GM18868 (cell line): ENCODE measurements around the gene CTNNA3.

Source experiments
- ATAC-seq: cut with Tn5 transposase; IDR thresholded peaks from one replicate; pipeline ENCODE4 v1.9.1; 2021; ENCODE audit warnings: mild to moderate bottlenecking, moderate library complexity; ENCODE audit not compliant: unreplicated experiment

Gene CTNNA3

DNA sequence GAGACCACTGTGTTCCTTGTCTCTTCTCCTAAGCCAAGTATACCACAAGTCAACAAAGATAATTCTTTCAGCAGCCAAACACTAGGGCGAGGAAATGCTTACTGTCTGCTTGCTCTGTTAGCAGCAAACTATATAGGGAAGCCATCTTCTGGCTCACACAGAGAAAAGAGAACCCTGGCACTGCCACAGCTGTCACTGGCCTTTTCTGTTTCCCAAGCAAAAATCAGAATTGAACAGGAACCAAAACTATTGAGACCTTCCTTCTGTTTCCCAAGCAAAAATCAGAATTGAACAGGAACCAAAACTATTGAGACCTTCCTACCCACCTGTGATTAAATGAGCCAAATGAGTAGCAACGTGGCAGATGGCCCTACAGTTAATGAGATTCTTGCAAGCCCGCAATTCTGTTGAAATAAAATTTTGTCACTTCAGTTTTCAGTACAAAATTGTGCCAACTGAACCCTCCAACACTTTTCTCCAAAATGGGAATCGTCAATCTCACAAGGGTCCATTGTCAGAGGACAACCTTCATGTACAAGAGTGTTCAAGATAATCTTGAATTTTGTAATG, 715.7 kb downstream of the CTNNA3 start:
- no peak for ATAC-seq

DNA sequence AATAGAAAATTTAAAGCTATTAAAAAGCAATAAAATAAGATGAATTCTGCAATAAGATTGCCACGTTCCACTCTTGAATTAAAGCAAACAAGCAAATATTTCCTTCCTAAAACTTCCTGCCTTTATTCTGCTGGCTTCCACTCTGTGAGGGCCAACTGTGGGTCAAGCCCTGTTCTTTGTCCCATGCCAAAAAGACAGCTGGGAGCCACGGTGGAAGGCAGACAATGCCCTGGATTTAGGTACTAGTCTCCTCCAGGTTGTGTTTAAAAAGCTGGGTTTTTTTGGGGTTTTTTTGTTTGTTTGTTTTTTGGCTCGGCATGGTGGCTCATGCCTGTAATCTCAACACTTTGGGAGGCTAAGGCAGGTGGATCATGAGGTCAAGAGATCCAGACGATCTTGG, 731.0 kb downstream of the CTNNA3 start:
- no peak for ATAC-seq

DNA sequence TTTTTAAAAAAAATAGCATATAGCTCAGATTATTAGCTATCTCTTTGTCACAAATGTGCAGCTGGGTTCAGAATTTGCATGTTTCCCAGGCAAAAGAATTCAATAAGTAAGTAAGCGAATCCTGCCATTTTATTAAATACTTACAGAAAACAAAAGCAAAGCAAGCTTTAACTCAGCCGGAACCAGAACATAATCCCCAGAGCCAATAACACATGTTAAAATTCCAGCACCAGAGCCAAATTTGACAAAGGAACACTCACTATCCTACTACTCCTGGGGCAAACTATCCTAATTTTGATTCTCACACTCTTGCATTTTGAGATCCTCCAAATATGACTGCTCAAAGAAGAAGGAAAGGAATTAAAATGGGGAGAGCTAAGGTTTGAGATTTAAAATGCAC, 737.5 kb downstream of the CTNNA3 start:
- no peak for ATAC-seq

DNA sequence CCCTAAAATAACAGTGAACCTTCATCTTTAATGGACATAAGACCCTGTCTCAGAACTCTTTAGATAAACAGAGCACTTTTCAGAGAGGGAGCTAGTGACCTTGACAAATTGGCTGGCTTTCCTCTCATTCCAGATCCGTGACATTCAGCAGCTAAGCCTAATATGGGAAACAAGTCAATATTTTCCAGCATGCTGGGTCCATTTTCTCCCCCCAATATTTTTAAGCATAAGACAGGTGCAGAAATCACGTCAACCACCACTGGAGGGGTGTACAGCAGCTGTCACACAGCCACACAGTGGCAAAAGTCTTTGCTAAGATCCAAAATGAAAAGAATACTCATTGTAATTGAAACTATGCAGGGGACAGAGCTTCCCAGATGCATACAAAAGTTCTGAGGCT, 744.1 kb downstream of the CTNNA3 start:
- no peak for ATAC-seq

DNA sequence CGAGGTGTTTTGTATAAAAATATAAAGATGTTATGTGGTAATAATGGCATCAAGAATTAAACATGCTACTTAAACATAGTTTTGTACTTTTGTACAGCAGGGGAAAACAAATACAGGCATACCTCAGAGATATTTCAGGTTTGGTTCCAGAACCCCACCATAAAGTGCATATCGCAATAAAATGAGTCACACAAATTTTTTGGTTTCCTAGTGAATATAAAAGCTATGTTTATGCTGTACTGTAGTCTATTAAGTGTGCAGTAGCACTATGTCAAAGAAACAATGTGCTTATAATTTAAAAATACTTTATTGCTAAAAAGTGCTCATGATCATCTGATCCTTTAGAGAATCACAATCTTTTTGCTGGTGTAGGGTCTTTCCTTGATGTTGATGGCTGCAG, 752.4 kb downstream of the CTNNA3 start:
- no peak for ATAC-seq

DNA sequence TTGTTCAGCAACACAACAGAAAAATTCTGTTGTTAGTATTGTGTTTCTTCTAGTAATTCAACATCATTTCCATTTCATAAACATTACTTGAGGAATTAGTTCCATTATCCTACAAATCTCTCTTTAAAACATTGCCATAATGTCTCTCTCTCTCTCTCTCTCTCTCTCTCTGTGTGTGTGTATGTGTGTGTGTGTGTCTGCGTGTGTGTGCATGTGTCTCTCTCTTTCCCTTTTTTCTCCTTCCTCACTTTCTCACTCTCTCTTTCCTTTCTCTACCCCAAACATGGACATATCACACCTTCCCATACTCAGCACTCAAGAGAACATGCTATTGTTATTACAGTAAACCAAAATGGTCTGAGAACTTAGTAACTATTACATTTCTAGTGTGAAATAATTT, 753.6 kb downstream of the CTNNA3 start:
- ATAC-seq = no peak

DNA sequence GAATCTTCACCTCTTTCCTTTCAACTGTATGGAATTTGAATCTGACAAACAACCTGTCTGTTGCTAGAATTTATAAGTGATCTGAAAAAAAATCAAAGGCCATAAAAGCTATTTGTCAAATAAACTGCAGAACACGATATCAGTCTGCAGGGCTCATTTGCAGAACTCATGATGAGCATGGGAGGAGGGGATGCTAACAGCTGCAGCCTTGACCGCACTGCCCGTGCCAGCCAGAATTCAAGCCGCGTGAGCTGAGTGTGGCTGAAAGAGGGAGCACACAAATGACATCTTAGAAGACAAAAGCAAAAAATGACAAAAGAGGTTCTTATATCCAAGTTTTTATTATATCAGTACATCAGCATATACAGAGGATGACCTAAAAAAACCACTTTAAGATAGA, 754.5 kb downstream of the CTNNA3 start:
- no peak for ATAC-seq

DNA sequence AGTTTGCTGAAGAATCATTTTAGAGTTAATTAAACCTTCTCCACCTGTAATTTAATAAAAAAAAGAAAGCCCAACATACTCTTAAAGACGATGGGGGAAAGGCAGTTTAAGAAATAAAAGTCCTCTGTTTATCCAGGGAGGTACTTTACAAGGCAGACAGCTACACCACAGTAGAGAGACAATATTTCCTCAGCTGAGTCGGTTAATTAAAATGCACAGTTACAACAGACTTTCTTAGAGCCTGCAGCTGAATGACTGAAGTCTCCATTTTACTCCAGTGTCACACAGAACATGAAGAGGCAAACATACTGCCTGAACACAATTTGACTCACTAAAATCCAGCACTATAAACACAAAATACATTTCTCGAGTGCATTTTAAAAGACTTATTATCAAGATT, 755.0 kb downstream of the CTNNA3 start:
- no peak for ATAC-seq

DNA sequence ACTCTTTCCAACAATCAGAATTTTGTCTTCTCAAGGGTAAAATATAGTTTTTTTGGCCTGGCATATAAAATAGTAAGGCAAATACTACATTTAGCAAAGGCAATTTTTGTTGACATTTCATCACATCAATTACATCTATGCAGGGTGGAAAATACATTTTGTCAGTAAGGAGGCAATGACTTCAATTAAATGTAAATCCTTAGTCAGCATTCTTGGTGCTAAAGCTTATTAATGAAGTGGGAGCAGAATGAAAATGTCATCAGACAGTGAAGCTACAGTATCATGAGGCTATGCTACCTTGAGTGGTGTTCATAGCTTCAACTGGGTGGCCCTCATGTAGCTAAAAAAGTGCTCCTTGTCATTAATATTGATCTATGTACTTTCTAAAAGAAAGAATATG, 761.3 kb downstream of the CTNNA3 start:
- ATAC-seq = no peak

DNA sequence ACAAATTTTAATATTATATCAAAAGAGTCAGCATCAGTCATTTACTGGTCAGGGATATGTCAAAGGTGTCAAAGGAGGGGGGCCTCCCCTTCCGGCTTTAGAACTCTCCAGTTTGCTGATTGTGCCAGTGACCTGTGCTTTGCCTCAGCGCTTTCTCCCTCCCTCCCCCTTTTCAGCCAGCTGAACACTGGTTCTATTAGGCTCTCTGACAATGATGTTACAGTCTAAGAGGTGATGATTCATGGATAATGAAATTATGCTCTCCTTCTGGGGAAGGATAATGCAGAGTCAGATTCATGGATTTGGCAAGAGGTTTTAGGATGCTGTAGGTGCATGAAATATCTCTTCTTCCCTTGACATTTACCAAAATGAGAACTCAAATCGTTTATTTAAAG, 764.0 kb downstream of the CTNNA3 start:
- no peak for ATAC-seq

DNA sequence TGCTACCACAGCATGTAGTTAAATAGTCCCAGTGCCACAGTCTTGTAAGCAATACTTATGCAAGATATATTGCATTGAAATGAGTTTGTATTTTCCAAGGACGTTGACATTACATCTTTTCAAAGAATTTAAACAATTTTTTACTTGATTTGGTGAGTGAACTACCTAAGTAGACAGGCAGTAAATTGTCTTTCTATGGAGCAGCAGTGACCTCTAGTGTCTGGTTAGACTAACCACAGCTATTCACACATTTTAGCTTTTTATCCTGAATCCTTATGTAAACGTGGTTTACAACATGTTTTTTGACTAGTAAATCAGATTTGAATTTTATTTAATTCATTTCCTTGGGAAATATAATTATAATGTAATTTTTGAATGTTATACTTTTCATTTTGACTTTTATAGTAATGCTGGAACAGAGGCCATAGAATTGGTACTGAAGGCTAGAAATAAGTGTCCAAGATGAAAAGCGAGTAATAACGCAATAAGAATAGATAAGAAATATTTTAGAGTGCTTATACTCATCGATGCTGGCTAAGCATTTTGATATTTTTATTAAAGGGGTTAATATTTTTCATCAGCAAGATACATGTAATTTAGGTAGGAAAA, 764.6 kb downstream of the CTNNA3 start:
- peak; percentile 87 for ATAC-seq

DNA sequence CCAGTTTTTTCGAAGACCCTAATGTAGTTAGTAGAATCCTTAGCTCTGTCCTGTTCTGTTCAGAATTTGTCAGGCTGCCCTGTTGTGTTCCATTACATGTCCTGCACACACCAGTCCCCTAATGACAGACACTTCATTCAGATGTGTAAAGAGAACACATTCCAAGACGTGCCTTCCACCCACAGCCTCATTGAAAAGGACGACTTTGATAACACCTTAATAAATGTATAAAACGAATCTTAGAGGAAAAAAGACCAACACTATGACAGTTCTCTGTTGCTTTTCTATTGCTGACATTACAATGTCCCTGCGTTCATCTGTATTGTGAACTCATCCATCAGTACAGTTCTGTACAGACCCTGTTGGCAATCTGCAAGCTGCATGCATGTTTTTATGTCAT, 766.6 kb downstream of the CTNNA3 start:
- no peak for ATAC-seq

DNA sequence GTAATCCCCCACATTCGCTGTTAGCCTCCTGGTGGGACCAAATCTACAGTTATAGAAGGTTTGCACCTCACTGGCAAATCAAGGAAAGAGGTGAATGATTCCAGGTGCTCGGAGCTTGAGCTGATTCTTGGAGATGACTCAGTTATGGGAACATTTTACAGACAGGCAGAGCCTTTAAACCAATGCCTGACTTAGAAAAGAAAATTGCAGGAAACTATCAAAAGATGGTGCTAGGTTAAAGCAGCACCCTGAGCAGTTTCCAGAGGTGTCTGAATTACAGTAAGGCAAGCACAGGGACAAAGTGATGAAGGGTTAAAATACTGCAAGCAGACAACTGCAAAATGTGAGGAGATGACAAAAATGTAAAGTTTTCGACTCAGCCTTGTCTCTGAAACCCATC, 767.2 kb downstream of the CTNNA3 start:
- no peak for ATAC-seq

DNA sequence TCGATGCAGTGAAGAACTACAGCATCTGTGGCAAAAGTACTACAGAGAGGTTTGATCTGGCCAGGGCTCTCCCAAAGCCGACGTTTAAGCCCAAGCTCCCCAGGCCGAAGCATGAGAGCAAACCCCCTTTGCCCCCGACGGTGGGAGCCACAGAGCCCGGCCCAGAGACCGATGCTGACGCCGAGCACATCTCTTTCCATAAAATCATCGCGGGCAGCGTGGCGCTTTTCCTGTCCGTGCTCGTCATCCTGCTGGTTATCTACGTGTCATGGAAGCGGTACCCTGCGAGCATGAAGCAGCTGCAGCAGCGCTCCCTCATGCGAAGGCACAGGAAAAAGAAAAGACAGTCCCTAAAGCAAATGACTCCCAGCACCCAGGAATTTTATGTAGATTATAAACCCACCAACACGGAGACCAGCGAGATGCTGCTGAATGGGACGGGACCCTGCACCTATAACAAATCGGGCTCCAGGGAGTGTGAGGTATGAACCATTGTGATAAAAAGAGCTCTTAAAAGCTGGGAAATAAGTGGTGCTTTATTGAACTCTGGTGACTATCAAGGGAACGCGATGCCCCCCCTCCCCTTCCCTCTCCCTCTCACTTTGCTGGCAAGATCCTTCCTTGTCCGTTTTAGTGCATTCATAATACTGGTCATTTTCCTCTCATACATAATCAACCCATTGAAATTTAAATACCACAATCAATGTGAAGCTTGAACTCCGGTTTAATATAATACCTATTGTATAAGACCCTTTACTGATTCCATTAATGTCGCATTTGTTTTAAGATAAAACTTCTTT, 767.8 kb downstream of the CTNNA3 start:
- no peak for ATAC-seq

DNA sequence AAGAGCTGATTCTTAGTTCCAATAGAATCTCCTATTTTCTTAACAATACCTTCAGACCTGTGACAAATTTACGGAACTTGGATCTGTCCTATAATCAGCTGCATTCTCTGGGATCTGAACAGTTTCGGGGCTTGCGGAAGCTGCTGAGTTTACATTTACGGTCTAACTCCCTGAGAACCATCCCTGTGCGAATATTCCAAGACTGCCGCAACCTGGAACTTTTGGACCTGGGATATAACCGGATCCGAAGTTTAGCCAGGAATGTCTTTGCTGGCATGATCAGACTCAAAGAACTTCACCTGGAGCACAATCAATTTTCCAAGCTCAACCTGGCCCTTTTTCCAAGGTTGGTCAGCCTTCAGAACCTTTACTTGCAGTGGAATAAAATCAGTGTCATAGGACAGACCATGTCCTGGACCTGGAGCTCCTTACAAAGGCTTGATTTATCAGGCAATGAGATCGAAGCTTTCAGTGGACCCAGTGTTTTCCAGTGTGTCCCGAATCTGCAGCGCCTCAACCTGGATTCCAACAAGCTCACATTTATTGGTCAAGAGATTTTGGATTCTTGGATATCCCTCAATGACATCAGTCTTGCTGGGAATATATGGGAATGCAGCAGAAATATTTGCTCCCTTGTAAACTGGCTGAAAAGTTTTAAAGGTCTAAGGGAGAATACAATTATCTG, 768.6 kb downstream of the CTNNA3 start:
- ATAC-seq = no peak

DNA sequence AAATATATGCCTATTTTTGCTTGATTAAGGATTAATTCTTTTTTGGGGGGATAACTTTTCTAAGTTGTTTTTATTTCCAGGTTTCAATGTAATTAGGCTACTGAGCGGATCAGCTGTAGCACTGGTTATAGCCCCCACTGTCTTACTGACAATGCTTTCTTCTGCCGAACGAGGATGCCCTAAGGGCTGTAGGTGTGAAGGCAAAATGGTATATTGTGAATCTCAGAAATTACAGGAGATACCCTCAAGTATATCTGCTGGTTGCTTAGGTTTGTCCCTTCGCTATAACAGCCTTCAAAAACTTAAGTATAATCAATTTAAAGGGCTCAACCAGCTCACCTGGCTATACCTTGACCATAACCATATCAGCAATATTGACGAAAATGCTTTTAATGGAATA, 769.2 kb downstream of the CTNNA3 start:
- ATAC-seq = no peak

DNA sequence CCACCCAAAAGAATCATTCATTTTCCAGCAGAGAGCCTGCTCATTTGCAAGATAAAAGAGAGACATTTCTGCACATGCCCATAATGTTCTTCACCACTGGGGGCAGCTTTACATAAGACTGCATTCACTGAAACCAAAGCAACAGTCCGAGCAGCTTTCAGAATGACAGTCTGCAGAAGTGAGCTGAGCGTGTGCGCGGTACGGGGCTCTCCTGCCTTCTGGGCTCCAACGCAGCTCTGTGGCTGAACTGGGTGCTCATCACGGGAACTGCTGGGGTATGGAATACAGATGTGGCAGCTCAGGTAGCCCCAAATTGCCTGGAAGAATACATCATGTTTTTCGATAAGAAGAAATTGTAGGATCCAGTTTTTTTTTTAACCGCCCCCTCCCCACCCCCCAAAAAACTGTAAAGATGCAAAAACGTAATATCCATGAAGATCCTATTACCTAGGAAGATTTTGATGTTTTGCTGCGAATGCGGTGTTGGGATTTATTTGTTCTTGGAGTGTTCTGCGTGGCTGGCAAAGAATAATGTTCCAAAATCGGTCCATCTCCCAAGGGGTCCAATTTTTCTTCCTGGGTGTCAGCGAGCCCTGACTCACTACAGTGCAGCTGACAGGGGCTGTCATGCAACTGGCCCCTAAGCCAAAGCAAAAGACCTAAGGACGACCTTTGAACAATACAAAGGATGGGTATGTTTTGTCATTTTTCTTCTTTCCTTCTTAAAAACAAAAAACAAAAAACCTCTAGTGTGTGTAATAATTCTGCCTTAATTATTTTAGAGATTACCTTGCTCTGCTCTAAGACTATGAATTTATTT, 769.9 kb downstream of the CTNNA3 start, which contains the start of gene LRRTM3:
Gene LRRTM3 (plus strand): TSS at position 141 of the 820 bp plus-strand sequence.
- peak; percentile 100 for ATAC-seq

DNA sequence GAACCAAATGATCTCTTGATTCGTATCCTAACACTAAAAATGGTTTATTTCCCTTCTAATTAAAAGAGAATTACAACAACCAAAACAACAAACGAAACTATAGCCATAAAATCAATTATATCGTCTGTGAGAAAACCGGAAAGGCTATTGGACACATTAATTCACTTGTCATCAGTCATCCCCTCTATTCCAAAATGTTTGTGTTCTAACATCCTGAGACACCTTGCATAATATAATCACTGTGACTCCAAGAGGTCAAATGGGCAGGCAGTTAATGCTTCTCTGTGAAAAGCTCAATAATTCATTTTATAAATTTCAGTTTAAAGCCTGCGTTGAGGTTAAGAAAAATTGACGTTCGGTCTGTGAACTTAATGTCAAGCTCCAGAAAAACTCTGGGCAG, 770.6 kb downstream of the CTNNA3 start:
- ATAC-seq = no peak

DNA sequence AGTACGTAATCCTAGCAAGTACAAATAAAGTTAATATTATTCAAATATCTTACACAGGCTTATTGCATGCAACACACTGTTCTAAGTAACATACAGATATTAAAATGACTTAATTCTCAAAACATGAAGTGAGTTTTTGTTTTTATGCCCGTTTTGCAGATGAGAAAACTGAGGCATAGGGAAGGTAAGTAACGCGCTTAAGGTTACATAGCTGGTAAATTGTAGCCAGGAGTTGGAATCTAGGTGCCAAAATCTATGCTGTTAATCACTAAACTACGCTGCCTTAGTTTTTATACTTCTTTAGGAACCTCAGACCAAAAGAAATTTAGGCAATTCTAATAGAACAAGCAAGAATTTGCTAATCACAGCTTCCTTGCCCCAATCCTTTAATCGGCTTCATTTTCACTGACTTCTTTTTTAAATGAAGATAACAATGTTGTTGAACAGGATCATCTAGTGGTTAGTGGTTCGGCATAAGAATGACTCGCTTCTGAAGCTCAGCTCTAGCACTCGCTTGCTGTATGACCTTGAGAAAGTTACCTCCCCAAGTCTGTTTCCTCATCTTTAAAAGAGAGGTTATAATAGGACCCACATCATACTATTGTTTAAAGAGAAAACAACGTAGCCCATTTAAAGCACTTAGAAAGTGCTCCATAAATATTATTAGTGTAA, 771.2 kb downstream of the CTNNA3 start:
- ATAC-seq = no peak

DNA sequence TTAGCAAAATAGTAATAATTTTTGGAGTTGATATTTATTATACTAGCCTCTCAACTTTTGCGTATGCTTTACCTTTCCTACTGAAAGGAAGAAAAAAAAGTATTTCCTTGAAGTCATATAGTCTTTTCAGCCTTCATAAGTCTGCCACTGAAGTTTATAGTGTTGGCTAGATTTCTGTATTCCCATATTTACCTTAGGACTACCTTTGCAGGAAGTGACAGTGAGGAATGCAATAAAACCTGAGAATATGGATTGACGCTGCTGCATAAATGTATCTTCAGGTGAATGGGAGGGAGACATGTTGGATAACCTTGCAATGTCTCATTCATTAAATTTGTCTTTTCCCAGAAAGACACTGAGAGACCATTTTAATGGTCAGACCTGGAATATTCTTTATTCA, 776.7 kb downstream of the CTNNA3 start:
- no peak for ATAC-seq
